Measurements from ENCODE around the gene MDH1B.

GRCh38 chr2:206774871-206775270, 9.7 kb upstream of the MDH1B start:
- TF ChIP-seq CTCF (IDR thresholded peaks at IDR 0.05; ENCODE audit: insufficient read depth, low read length, poor library complexity, severe bottlenecking) (no peak), EZH2phosphoT487 (conservative IDR thresholded peaks at IDR 0.05; ENCODE audit: low read length) (no peak)

All from SU-DHL-6 (cell line).